Measurements from ENCODE around the gene NR6A1. TPM values are rescaled to one million over a fixed set of nuclear protein-coding genes. Genes with fewer than 3 reads are reported as not detected.

Gene NR6A1
- total and polyA plus RNA-seq, 2 experiments from 2014 or later: 44.2 to 139 TPM

- no peak for TF ChIP-seq ZNF462 (CRISPR knock-in tag; IDR thresholded peaks at IDR 0.05)
- no peak for TF ChIP-seq ETS1 (IDR thresholded peaks at IDR 0.05)
Observed at GRCh38 chr9:124761196-124761595, 9.9 kb downstream of the NR6A1 start (continued).

- no peak overlapping the region for H2AFZ ChIP-seq
- H3K36me3 Mint-ChIP-seq (ENCODE audit: low read depth): no peaks in the 10 kb centered on the region
- H3F3A ChIP-seq (replicated peaks; ENCODE audit: low read depth): no peaks in the 10 kb centered on the region
- H3K9me3 Mint-ChIP-seq: no peaks in the 10 kb centered on the region
- DNase-seq (ENCODE audit: low spot score): peak; percentile 90
- H3K4me1 ChIP-seq (ENCODE audit: insufficient read depth): peaks cover 75% of the 10 kb centered on the region
- peak overlapping the region; percentile 94 for H3K27ac Mint-ChIP-seq
- peak overlapping the region; percentile 63 for H3K4me3 Mint-ChIP-seq
- ATAC-seq: peak; percentile 85
- peaks cover 6% of the 10 kb centered on the region for H3K27me3 Mint-ChIP-seq (ENCODE audit: insufficient read depth, low read depth, poor library complexity)
- TF ChIP-seq NANOG (IDR thresholded peaks at IDR 0.05; ENCODE audit: borderline replicate concordance) (peak; percentile 95), JUNB (IDR thresholded peaks at IDR 0.05; ENCODE audit: unreplicated experiment) (no peak), ZNF462 (CRISPR knock-in tag; IDR thresholded peaks at IDR 0.05) (0 out of 2 replicates have a peak, but pooled peaks have one; percentile 47)
- no peaks in the 10 kb centered on the region for H4K20me1 ChIP-seq (replicated peaks; ENCODE audit: insufficient read depth)
- peaks cover 87% of the 10 kb centered on the region for H3K4me1 Mint-ChIP-seq
- H3K4me2 ChIP-seq: peak overlapping the region; percentile 56
- peaks cover 60% of the 10 kb centered on the region for H3K79me2 ChIP-seq (replicated peaks; ENCODE audit: insufficient read depth)
- H3K4me3 ChIP-seq: peak overlapping the region; percentile 37
- H3K27me3 ChIP-seq (ENCODE audit: insufficient read depth): no peaks in the 10 kb centered on the region
- H3K27ac ChIP-seq (ENCODE audit: low read depth): peak overlapping the region; percentile 86
- H3K9me2 ChIP-seq (ENCODE audit: insufficient read depth): no peaks in the 10 kb centered on the region
- H3K36me3 ChIP-seq (ENCODE audit: insufficient read depth): no peaks in the 10 kb centered on the region
Observed at GRCh38 chr9:124760719-124761118, 10.4 kb downstream of the NR6A1 start.
